ENCODE measurements around the gene AVPI1. TPM values are rescaled to one million over a fixed set of nuclear protein-coding genes. Genes with fewer than 3 reads are reported as not detected.

AVPI1 gene
- polyA plus RNA-seq, 3 donors = 2.0 to 11.2 (median 2.9) TPM

- 44% methylated on average over 3 of the region's 8 CpGs for WGBS (ENCODE audit: insufficient coverage)
- peaks cover 33% of the 10 kb centered on the region for H4K20me1 ChIP-seq (ENCODE audit: insufficient read depth, low read length)
- peaks cover 0 to 28% of the 10 kb centered on the region in 2 donors for H3K36me3 ChIP-seq (replicated peaks in 1 of 2; ENCODE audit: control insufficient read depth in 1 of 2, insufficient read depth in 2 of 2, low read length in 2 of 2)
- H3K27me3 ChIP-seq (ENCODE audit: control insufficient read depth in 2 of 2, insufficient read depth in 2 of 2, low read length in 2 of 2) = no peaks in the 10 kb centered on the region
- peak overlapping the region in 5 of 7 donors; percentile 15 to 87 (median 74) for H3K27ac Mint-ChIP-seq
- no peak overlapping the region for H3K4me2 ChIP-seq (replicated peaks; ENCODE audit: extremely low read depth, low read length, poor library complexity, severe bottlenecking)
- no peak overlapping the region for H3K9ac ChIP-seq (ENCODE audit: insufficient read depth, low read length, poor library complexity, severe bottlenecking)
- H3K4me3 Mint-ChIP-seq = no peak overlapping the region
- no peaks in the 10 kb centered on the region for H3K9me3 ChIP-seq (replicated peaks in 1 of 2; ENCODE audit: control insufficient read depth in 1 of 2, insufficient read depth in 1 of 2, low read length in 2 of 2)
- DNase-seq = no peak
- intact Hi-C loops (cut with micrococcal nuclease) = no loop called here
- H3K4me3 ChIP-seq (replicated peaks in 1 of 3; ENCODE audit: low read depth in 2 of 3, low read length in 3 of 3) = no peak overlapping the region
- peaks cover 44% of the 10 kb centered on the region for H3K4me1 Mint-ChIP-seq
- peaks cover 42 to 51% of the 10 kb centered on the region in 2 donors for H3K4me1 ChIP-seq (ENCODE audit: control insufficient read depth in 1 of 2, insufficient read depth in 2 of 2, low read length in 2 of 2)
- H2AFZ ChIP-seq (ENCODE audit: insufficient read depth, low read depth, low read length, poor library complexity, severe bottlenecking) = no peak overlapping the region
- H3K27me3 Mint-ChIP-seq (ENCODE audit: low read depth in 3 of 3) = peaks cover 0 to 1% (median 0%) of the 10 kb centered on the region in 3 donors
- TF ChIP-seq CTCF (IDR thresholded peaks at IDR 0.05) = no peak
- peaks cover 0 to 1% (median 0%) of the 10 kb centered on the region in 7 donors for H3K9me3 Mint-ChIP-seq
- peaks cover 29 to 32% of the 10 kb centered on the region in 2 donors for H3K36me3 Mint-ChIP-seq
- H3K27ac ChIP-seq (ENCODE audit: low read depth in 1 of 2, low read length in 2 of 2) = peak overlapping the region; percentile 51 to 68
- peaks cover 18% of the 10 kb centered on the region for H3K79me2 ChIP-seq (ENCODE audit: insufficient read depth, low read length)
Measured at GRCh38 chr10:97718659-97719142, 31.7 kb upstream of the AVPI1 start.

GRCh38 chr10:97718178-97718577, 31.1 kb upstream of the AVPI1 start:
- WGBS (ENCODE audit: insufficient coverage) = 29% methylated on average over 1 of the region's 6 CpGs
- TF ChIP-seq CTCF (IDR thresholded peaks at IDR 0.05) = no peak
- peaks cover 18% of the 10 kb centered on the region for H3K79me2 ChIP-seq (ENCODE audit: insufficient read depth, low read length)
- Mint-ChIP-seq H3K4me3 (no peak overlapping the region), H3K36me3 (peaks cover 29 to 32% of the 10 kb centered on the region in 2 donors), H3K27ac (peak overlapping the region in 6 of 7 donors; percentile 15 to 87 (median 74)), H3K27me3 (ENCODE audit: low read depth in 3 of 3) (peaks cover 0 to 1% (median 0%) of the 10 kb centered on the region in 3 donors), H3K4me1 (peaks cover 46% of the 10 kb centered on the region), H3K9me3 (peaks cover 0 to 1% (median 0%) of the 10 kb centered on the region in 7 donors)
- peaks cover 33% of the 10 kb centered on the region for H4K20me1 ChIP-seq (ENCODE audit: insufficient read depth, low read length)
- H3K9me3 ChIP-seq (replicated peaks in 1 of 2; ENCODE audit: control insufficient read depth in 1 of 2, insufficient read depth in 1 of 2, low read length in 2 of 2) = no peaks in the 10 kb centered on the region
- peaks cover 0 to 28% of the 10 kb centered on the region in 2 donors for H3K36me3 ChIP-seq (replicated peaks in 1 of 2; ENCODE audit: control insufficient read depth in 1 of 2, insufficient read depth in 2 of 2, low read length in 2 of 2)
- H3K27me3 ChIP-seq (ENCODE audit: control insufficient read depth in 2 of 2, insufficient read depth in 2 of 2, low read length in 2 of 2) = no peaks in the 10 kb centered on the region
- H3K4me2 ChIP-seq (replicated peaks; ENCODE audit: extremely low read depth, low read length, poor library complexity, severe bottlenecking) = peak overlapping the region; percentile 22
- no peak overlapping the region for H3K9ac ChIP-seq (ENCODE audit: insufficient read depth, low read length, poor library complexity, severe bottlenecking)
- peak in 2 of 3 donors; percentile 33 to 41 for DNase-seq
- H3K27ac ChIP-seq (ENCODE audit: low read depth in 1 of 2, low read length in 2 of 2) = peak overlapping the region; percentile 51 to 68
- peaks cover 45 to 55% of the 10 kb centered on the region in 2 donors for H3K4me1 ChIP-seq (ENCODE audit: control insufficient read depth in 1 of 2, insufficient read depth in 2 of 2, low read length in 2 of 2)
- intact Hi-C loops (cut with micrococcal nuclease) = no loop called here
- H3K4me3 ChIP-seq (replicated peaks in 1 of 3; ENCODE audit: low read depth in 2 of 3, low read length in 3 of 3) = no peak overlapping the region
- no peak overlapping the region for H2AFZ ChIP-seq (ENCODE audit: insufficient read depth, low read depth, low read length, poor library complexity, severe bottlenecking)

Measured in CD14-positive monocyte (primary cell).